Activated T-helper 17 cell treated with anti-CD3 and anti-CD28 coated beads, Interleukin-2, amount 50 U/mL, for 72 hours (primary cell): Measurements from ENCODE around the gene AIFM2. TPM values are rescaled to one million over a fixed set of nuclear protein-coding genes. Genes with fewer than 3 reads are reported as not detected.
"Not testable (repeated sequence)": the region's sequence is repeated elsewhere in the genome, so short reads cannot be mapped to it uniquely, and the experiment has no call there.

Experiments used
- ATAC-seq: fragments of 150-1000 bp; cut with Tn5 transposase; replicated peaks from 2 replicates; pipeline ENCODE4 v1.10.0; 2021; ENCODE audit warnings: mild to moderate bottlenecking, moderate library complexity
- H3K27ac Mint-ChIP-seq: one replicate; pipeline ENCODE4 v1.8.0; 2022; ENCODE audit warnings: mixed read lengths
- H3K27me3 Mint-ChIP-seq: one replicate; pipeline ENCODE4 v1.8.0; 2022; ENCODE audit warnings: mixed read lengths
- H3K36me3 Mint-ChIP-seq: one replicate; pipeline ENCODE4 v1.8.0; 2022; ENCODE audit warnings: low read depth, mild to moderate bottlenecking, mixed read lengths
- H3K4me1 Mint-ChIP-seq: one replicate; pipeline ENCODE4 v1.8.0; 2022; ENCODE audit warnings: mixed read lengths
- H3K4me3 Mint-ChIP-seq: one replicate; pipeline ENCODE4 v1.8.0; 2022; ENCODE audit warnings: mild to moderate bottlenecking, mixed read lengths
- H3K9me3 Mint-ChIP-seq: one replicate; pipeline ENCODE4 v1.8.0; 2022; ENCODE audit warnings: mixed read lengths
- total RNA-seq, 2 donors: library from RNA; stranded (reverse); gene quantifications; one replicate each; pipeline ENCODE4 v1.2.3, GENCODE V29; 2022

AIFM2 gene
- total RNA-seq, 2 donors from 2014 or later = 11.3 to 14.3 TPM

- Mint-ChIP-seq H3K27ac (peak overlapping the region; percentile 4), H3K36me3 (peaks cover 44% of the 10 kb centered on the region)
- not testable (repeated sequence) for H3K4me3 Mint-ChIP-seq, H3K9me3 Mint-ChIP-seq, H3K27me3 Mint-ChIP-seq, H3K4me1 Mint-ChIP-seq, ATAC-seq
These were observed 31.5 kb downstream of the AIFM2 start for GRCh38 chr10:70101068-70101562.

GRCh38 chr10:70098271-70098670, 34.4 kb downstream of the AIFM2 start:
- H3K4me1 Mint-ChIP-seq = peaks cover 16% of the 10 kb centered on the region
- H3K27ac Mint-ChIP-seq = no peak overlapping the region
- H3K36me3 Mint-ChIP-seq = peaks cover 41% of the 10 kb centered on the region
- ATAC-seq = no peak
- no peak overlapping the region for H3K4me3 Mint-ChIP-seq
- H3K9me3 Mint-ChIP-seq = no peaks in the 10 kb centered on the region
- H3K27me3 Mint-ChIP-seq = no peaks in the 10 kb centered on the region

GRCh38 chr10:70097459-70097858, 35.2 kb downstream of the AIFM2 start:
- Mint-ChIP-seq H3K4me3 (no peak overlapping the region), H3K27ac (no peak overlapping the region), H3K4me1 (peaks cover 22% of the 10 kb centered on the region), H3K36me3 (peaks cover 38% of the 10 kb centered on the region), H3K27me3 (no peaks in the 10 kb centered on the region), H3K9me3 (no peaks in the 10 kb centered on the region)
- ATAC-seq = no peak

- ATAC-seq = no peak
- Mint-ChIP-seq H3K9me3 (no peaks in the 10 kb centered on the region), H3K4me3 (no peak overlapping the region), H3K4me1 (peaks cover 28% of the 10 kb centered on the region), H3K27ac (no peak overlapping the region), H3K27me3 (no peaks in the 10 kb centered on the region), H3K36me3 (peaks cover 32% of the 10 kb centered on the region)
These were observed 35.8 kb downstream of the AIFM2 start for GRCh38 chr10:70096705-70097420.

- no peaks in the 10 kb centered on the region for H3K9me3 Mint-ChIP-seq
- H3K27ac Mint-ChIP-seq = no peak overlapping the region
- H3K36me3 Mint-ChIP-seq = peaks cover 25% of the 10 kb centered on the region
- peaks cover 29% of the 10 kb centered on the region for H3K4me1 Mint-ChIP-seq
- H3K4me3 Mint-ChIP-seq = no peak overlapping the region
- no peaks in the 10 kb centered on the region for H3K27me3 Mint-ChIP-seq
- no peak for ATAC-seq
These were observed 36.5 kb downstream of the AIFM2 start for GRCh38 chr10:70096016-70096704.

GRCh38 chr10:70094250-70094649, 38.4 kb downstream of the AIFM2 start:
- H3K4me1 Mint-ChIP-seq = peaks cover 29% of the 10 kb centered on the region
- H3K9me3 Mint-ChIP-seq = no peaks in the 10 kb centered on the region
- no peak for ATAC-seq
- H3K4me3 Mint-ChIP-seq = peak overlapping the region; percentile 96
- H3K36me3 Mint-ChIP-seq = peaks cover 10% of the 10 kb centered on the region
- H3K27me3 Mint-ChIP-seq = no peaks in the 10 kb centered on the region
- H3K27ac Mint-ChIP-seq = peak overlapping the region; percentile 99

- H3K4me3 Mint-ChIP-seq = peak overlapping the region; percentile 96
- ATAC-seq = peak; percentile 88
- peaks cover 29% of the 10 kb centered on the region for H3K4me1 Mint-ChIP-seq
- H3K27ac Mint-ChIP-seq = peak overlapping the region; percentile 99
- H3K9me3 Mint-ChIP-seq = no peaks in the 10 kb centered on the region
- H3K36me3 Mint-ChIP-seq = peaks cover 8% of the 10 kb centered on the region
- H3K27me3 Mint-ChIP-seq = no peaks in the 10 kb centered on the region
These were observed 39.2 kb downstream of the AIFM2 start for GRCh38 chr10:70093335-70093944.

GRCh38 chr10:70092389-70092718, 40.3 kb downstream of the AIFM2 start:
- Mint-ChIP-seq H3K4me3 (peak overlapping the region; percentile 96), H3K36me3 (peaks cover 8% of the 10 kb centered on the region), H3K9me3 (no peaks in the 10 kb centered on the region), H3K4me1 (peaks cover 29% of the 10 kb centered on the region), H3K27me3 (no peaks in the 10 kb centered on the region), H3K27ac (peak overlapping the region; percentile 99)
- peak; percentile 18 for ATAC-seq

GRCh38 chr10:70090951-70091350, 41.7 kb downstream of the AIFM2 start:
- H3K36me3 Mint-ChIP-seq = peaks cover 5% of the 10 kb centered on the region
- H3K4me3 Mint-ChIP-seq = no peak overlapping the region
- no peak overlapping the region for H3K27ac Mint-ChIP-seq
- H3K27me3 Mint-ChIP-seq = no peaks in the 10 kb centered on the region
- ATAC-seq = no peak
- no peaks in the 10 kb centered on the region for H3K9me3 Mint-ChIP-seq
- H3K4me1 Mint-ChIP-seq = peaks cover 29% of the 10 kb centered on the region

GRCh38 chr10:70090013-70090412, 42.6 kb downstream of the AIFM2 start:
- no peak for ATAC-seq
- Mint-ChIP-seq H3K4me1 (peaks cover 29% of the 10 kb centered on the region), H3K4me3 (no peak overlapping the region), H3K9me3 (no peaks in the 10 kb centered on the region), H3K36me3 (no peaks in the 10 kb centered on the region), H3K27ac (no peak overlapping the region), H3K27me3 (no peaks in the 10 kb centered on the region)

- peaks cover 13% of the 10 kb centered on the region for H3K4me1 Mint-ChIP-seq
- no peak for ATAC-seq
- no peaks in the 10 kb centered on the region for H3K36me3 Mint-ChIP-seq
- H3K4me3 Mint-ChIP-seq = no peak overlapping the region
- H3K9me3 Mint-ChIP-seq = no peaks in the 10 kb centered on the region
- no peak overlapping the region for H3K27ac Mint-ChIP-seq
- no peaks in the 10 kb centered on the region for H3K27me3 Mint-ChIP-seq
These were observed 44.3 kb downstream of the AIFM2 start for GRCh38 chr10:70088308-70088698.

GRCh38 chr10:70087616-70088307, 44.9 kb downstream of the AIFM2 start:
- Mint-ChIP-seq H3K27ac (no peak overlapping the region), H3K9me3 (no peaks in the 10 kb centered on the region), H3K4me3 (no peak overlapping the region), H3K36me3 (no peaks in the 10 kb centered on the region), H3K4me1 (peaks cover 10% of the 10 kb centered on the region), H3K27me3 (no peaks in the 10 kb centered on the region)
- ATAC-seq = no peak

- no peaks in the 10 kb centered on the region for H3K9me3 Mint-ChIP-seq
- no peaks in the 10 kb centered on the region for H3K4me1 Mint-ChIP-seq
- no peak overlapping the region for H3K4me3 Mint-ChIP-seq
- H3K27ac Mint-ChIP-seq = no peak overlapping the region
- no peak for ATAC-seq
- H3K27me3 Mint-ChIP-seq = no peaks in the 10 kb centered on the region
- H3K36me3 Mint-ChIP-seq = no peaks in the 10 kb centered on the region
These were observed 46.5 kb downstream of the AIFM2 start for GRCh38 chr10:70085975-70086613.

- ATAC-seq = no peak
- Mint-ChIP-seq H3K4me3 (no peak overlapping the region), H3K27me3 (no peaks in the 10 kb centered on the region), H3K4me1 (no peaks in the 10 kb centered on the region), H3K9me3 (no peaks in the 10 kb centered on the region), H3K36me3 (no peaks in the 10 kb centered on the region), H3K27ac (no peak overlapping the region)
These were observed 48.4 kb downstream of the AIFM2 start for GRCh38 chr10:70084189-70084588.
